Neutrophil (primary cell): Measurements from ENCODE around the gene ZNF552.

ENCODE experiments used
- H3K27ac ChIP-seq: fragments of 200-600 bp; sonication (generic); 2 replicates; pipeline ENCODE4 v1.5.1; 2016; ENCODE audit warnings: mild to moderate bottlenecking, moderate library complexity
- H3K27me3 ChIP-seq: fragments of 200-600 bp; sonication (generic); 2 replicates; pipeline ENCODE4 v1.6.0; 2016; ENCODE audit warnings: mild to moderate bottlenecking
- H3K36me3 ChIP-seq: fragments of 200-600 bp; sonication (generic); 2 replicates; pipeline ENCODE4 v1.5.1; 2017
- H3K4me1 ChIP-seq, 2 experiments: fragments of 200-600 bp in 1 of 2; sonication (generic) in 1 of 2; 1 replicate in 1 of 2; 2 replicates in 1 of 2; pipeline versions ENCODE4 v1.5.1 to v1.6.1; 2013 to 2016; ENCODE audit warnings: low read depth in 1 of 2, low read length in 1 of 2, mild to moderate bottlenecking in 1 of 2, moderate library complexity in 1 of 2; ENCODE audit not compliant: control insufficient read depth in 1 of 2, insufficient read depth in 1 of 2
- H3K4me3 ChIP-seq, 2 experiments: fragments of 200-600 bp in 1 of 2; sonication (generic) in 1 of 2; 1 replicate in 1 of 2; 2 replicates in 1 of 2; pipeline ENCODE4 v1.5.1; 2013 to 2016; ENCODE audit warnings: low read depth in 1 of 2, low read length in 1 of 2, mild to moderate bottlenecking in 1 of 2, moderate library complexity in 1 of 2
- H3K9me3 ChIP-seq: fragments of 200-600 bp; sonication (generic); 2 replicates; pipeline ENCODE4 v1.5.1; 2016
- TF ChIP-seq, protein P1 (sequence below): fragments of 200-600 bp; sonication (generic); IDR thresholded peaks from 2 replicates; pipeline ENCODE4 v1.5.1; 2016; ENCODE audit warnings: antibody characterized with exemption

ZNF552 gene

DNA sequence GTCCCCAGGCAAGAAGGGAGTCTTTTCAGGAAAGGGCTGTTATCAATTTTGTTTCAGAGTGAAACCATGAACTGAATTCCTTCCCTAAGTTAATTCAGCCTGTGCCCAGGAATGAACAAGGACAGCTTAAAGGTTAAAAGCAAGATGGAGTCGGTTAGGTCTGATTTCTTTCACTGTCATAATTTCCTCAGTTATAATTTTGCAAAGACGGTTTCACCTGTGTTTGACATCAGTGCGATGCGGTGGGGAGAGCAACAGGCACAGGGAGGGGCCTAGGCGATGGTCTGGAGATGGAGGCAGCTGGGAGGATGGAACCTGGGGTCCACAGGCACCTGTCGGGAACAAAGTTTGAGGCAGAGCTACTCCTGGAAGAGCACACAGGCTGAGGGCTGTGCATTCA lies 5.9 kb upstream of the ZNF552 start:
- no peaks in the 10 kb centered on the region for H3K36me3 ChIP-seq
- H3K4me1 ChIP-seq = peaks cover 18 to 19% of the 10 kb centered on the region in 2 experiments
- H3K4me3 ChIP-seq = no peak overlapping the region
- TF ChIP-seq, protein P1, sequence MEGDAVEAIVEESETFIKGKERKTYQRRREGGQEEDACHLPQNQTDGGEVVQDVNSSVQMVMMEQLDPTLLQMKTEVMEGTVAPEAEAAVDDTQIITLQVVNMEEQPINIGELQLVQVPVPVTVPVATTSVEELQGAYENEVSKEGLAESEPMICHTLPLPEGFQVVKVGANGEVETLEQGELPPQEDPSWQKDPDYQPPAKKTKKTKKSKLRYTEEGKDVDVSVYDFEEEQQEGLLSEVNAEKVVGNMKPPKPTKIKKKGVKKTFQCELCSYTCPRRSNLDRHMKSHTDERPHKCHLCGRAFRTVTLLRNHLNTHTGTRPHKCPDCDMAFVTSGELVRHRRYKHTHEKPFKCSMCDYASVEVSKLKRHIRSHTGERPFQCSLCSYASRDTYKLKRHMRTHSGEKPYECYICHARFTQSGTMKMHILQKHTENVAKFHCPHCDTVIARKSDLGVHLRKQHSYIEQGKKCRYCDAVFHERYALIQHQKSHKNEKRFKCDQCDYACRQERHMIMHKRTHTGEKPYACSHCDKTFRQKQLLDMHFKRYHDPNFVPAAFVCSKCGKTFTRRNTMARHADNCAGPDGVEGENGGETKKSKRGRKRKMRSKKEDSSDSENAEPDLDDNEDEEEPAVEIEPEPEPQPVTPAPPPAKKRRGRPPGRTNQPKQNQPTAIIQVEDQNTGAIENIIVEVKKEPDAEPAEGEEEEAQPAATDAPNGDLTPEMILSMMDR = no peak
- no peaks in the 10 kb centered on the region for H3K27me3 ChIP-seq
- no peaks in the 10 kb centered on the region for H3K9me3 ChIP-seq
- H3K27ac ChIP-seq = no peak overlapping the region

DNA sequence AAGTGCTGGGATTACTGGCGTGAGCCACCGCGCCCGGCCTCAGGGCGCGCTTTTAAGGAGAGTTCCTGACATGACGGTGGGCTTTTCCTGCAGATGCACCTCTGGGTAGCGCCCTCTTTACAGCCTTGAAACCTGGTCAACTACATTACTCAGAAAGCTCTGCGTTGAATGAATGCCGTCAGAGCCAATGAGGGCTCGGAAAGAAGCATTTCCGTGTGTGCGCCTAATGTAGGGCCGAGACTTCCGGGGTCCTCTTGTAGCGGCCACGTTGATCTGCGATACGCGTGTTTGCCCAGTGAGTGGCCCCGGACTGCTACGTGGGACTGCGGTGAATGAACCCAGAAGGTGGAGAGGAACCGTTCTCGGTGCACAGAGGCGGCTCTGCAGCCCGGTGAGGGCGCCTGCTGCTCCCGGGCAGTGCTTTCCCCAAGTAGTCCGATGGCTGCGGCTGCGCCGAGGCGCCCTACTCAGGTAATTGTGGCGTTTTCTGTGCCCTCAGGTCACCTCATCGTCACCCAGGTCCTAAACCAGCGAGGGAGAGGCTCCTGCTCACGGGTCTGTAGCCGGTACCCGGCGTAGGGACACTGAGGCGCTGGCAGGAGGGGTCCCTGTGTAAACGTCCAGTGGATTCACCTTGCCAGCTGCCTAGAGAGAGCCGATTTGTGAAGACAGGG lies 4.9 kb upstream of the ZNF552 start:
- no peaks in the 10 kb centered on the region for H3K9me3 ChIP-seq
- peak overlapping the region; percentile 79 to 82 for H3K4me3 ChIP-seq
- no peaks in the 10 kb centered on the region for H3K36me3 ChIP-seq
- H3K4me1 ChIP-seq = peaks cover 23 to 27% of the 10 kb centered on the region in 2 experiments
- TF ChIP-seq, protein P1 = no peak
- no peaks in the 10 kb centered on the region for H3K27me3 ChIP-seq
- H3K27ac ChIP-seq = peak overlapping the region; percentile 80

DNA sequence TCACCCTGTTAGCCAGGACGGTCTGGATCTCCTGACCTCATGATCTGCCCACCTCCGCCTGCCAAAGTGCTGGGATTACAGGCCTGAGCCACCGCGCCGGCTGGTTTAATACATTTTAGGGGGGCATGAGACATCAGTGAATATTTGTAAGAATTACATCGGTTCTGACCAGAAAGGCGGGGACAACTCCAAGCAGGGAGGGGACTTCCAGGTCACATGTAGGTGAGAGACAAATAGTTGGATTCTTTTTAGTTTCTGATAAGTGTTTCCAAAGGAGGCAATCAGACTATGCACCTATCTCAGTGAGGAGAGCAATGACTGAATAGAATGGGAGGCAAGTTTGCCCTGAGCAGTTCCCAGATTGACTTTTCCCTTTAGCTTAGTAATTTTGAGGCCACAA lies 3.7 kb upstream of the ZNF552 start:
- H3K36me3 ChIP-seq = no peaks in the 10 kb centered on the region
- H3K9me3 ChIP-seq = no peaks in the 10 kb centered on the region
- no peaks in the 10 kb centered on the region for H3K27me3 ChIP-seq
- H3K27ac ChIP-seq = peak overlapping the region; percentile 53
- peak overlapping the region in 1 of 2 experiments; percentile 82 for H3K4me3 ChIP-seq
- TF ChIP-seq, protein P1 = no peak
- peaks cover 33 to 36% of the 10 kb centered on the region in 2 experiments for H3K4me1 ChIP-seq

DNA sequence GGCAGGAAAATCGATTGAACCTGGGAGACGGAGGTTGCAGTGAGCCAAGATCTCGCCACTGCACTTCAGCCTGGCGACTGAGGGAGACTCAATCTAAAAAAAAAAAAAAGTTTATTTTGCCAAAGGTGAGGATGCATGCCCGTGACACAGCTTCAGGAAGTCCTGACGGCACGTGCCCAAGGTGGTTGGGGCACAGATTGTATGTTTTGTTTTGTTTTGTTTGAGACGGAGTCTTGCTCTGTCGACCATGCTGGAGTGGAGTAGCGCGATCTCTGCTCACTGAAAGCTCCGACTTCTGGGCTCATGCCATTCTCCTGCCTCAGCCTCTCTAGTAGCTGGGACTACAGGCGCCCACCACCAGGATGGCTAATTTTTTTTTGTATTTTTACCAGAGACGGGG lies 3.3 kb upstream of the ZNF552 start:
- no peaks in the 10 kb centered on the region for H3K36me3 ChIP-seq
- TF ChIP-seq, protein P1 = no peak
- H3K9me3 ChIP-seq = no peaks in the 10 kb centered on the region

DNA sequence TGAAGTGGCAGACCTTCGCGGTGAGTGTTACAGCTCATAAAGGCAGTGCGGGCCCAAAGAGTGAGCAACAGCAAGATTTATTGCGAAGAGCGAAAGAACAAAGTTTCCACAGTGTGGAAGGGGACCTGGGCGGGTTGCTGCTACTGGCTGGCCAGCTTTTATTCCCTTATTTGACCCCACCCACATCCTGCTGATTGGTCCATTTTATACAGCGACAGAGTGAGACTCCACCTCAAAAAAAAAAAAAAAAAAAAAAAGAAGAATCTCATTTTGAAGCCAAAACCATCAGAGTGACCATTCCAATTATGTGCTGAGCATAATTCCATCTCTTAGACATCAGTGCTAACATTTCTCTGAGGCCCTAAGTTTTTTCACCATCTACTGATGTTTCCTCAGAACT lies 1.9 kb upstream of the ZNF552 start:
- H3K36me3 ChIP-seq = no peaks in the 10 kb centered on the region
- TF ChIP-seq, protein P1 = no peak
- no peaks in the 10 kb centered on the region for H3K27me3 ChIP-seq
- no peak overlapping the region for H3K4me3 ChIP-seq
- peaks cover 51 to 52% of the 10 kb centered on the region in 2 experiments for H3K4me1 ChIP-seq
- no peaks in the 10 kb centered on the region for H3K9me3 ChIP-seq
- no peak overlapping the region for H3K27ac ChIP-seq

More for the DNA sequence above, 3.3 kb upstream of the ZNF552 start:
- H3K27ac ChIP-seq = no peak overlapping the region
- H3K4me1 ChIP-seq = peaks cover 37 to 40% of the 10 kb centered on the region in 2 experiments
- H3K27me3 ChIP-seq = no peaks in the 10 kb centered on the region
- no peak overlapping the region for H3K4me3 ChIP-seq
